Naive thymus-derived CD8-positive, alpha-beta T cell (primary cell): ENCODE data around the gene MRO. TPM values are rescaled to one million over a fixed set of nuclear protein-coding genes. Genes with fewer than 3 reads are reported as not detected.
A peak's percentile ranks its signal among the peaks of the same experiment; 100 is the strongest.
"Not testable (repeated sequence)": the region's sequence is repeated elsewhere in the genome, so short reads cannot be mapped to it uniquely, and the experiment has no call there.

ENCODE experiments used
- ATAC-seq, 2 donors: fragments of 150-1000 bp; cut with Tn5 transposase in 1 of 2; sonication (Bioruptor Pico), chemical (Tn5 transposase) in 1 of 2; 1 replicate in 1 of 2; 2 replicates in 1 of 2; pipeline ENCODE4 v1.10.0; 2021; ENCODE audit warnings: mild to moderate bottlenecking in 2 of 2, moderate library complexity in 2 of 2
- POLR2A ChIA-PET: fragments of 350-600 bp; sonication (Branson Sonifier 250); formaldehyde crosslinking; loops from one replicate; lab custom pipeline; 2021; ENCODE audit warnings: antibody characterized with exemption; lab: Charles Lee
- DNase-seq, 10 donors: peaks; one replicate each; pipeline versions ENCODE4 v3.0.0 to v3.0.0-alpha.2; 2020 to 2022
- H3K27ac Mint-ChIP-seq, 10 donors: one replicate each; pipeline ENCODE4 v1.8.0; 2020 to 2022; ENCODE audit warnings: mild to moderate bottlenecking in 10 of 10, mixed read lengths in 10 of 10, moderate library complexity in 4 of 10, inconsistent platforms in 1 of 10
- H3K27me3 Mint-ChIP-seq, 5 donors: one replicate each; pipeline ENCODE4 v1.8.0; 2021 to 2022; ENCODE audit warnings: mixed read lengths in 5 of 5
- H3K36me3 Mint-ChIP-seq, 3 donors: one replicate each; pipeline ENCODE4 v1.8.0; 2020 to 2022; ENCODE audit warnings: mixed read lengths in 3 of 3, mild to moderate bottlenecking in 2 of 3, inconsistent platforms in 1 of 3
- H3K4me1 Mint-ChIP-seq, 4 donors: one replicate each; pipeline ENCODE4 v1.8.0; 2021 to 2022; ENCODE audit warnings: mixed read lengths in 4 of 4
- H3K4me3 Mint-ChIP-seq, 10 donors: one replicate each; pipeline ENCODE4 v1.8.0; 2020 to 2022; ENCODE audit warnings: mild to moderate bottlenecking in 10 of 10, mixed read lengths in 10 of 10, moderate library complexity in 6 of 10, inconsistent platforms in 1 of 10
- H3K9me3 Mint-ChIP-seq, 9 donors: one replicate each; pipeline ENCODE4 v1.8.0; 2020 to 2022; ENCODE audit warnings: mixed read lengths in 9 of 9, mild to moderate bottlenecking in 3 of 9, inconsistent platforms in 1 of 9, moderate library complexity in 1 of 9
- polyA plus RNA-seq, 3 donors: library from polyadenylated mRNA; unstranded; fragments of 300-500 nt; fragmentation: Illumina TruSeq; gene quantifications; one replicate each; pipeline ENCODE4 v1.2.3, GENCODE V29; 2021
- total RNA-seq, 8 experiments: library from RNA in 2 of 8; stranded (reverse) in 2 of 8; gene quantifications; one replicate each; pipeline ENCODE4 v1.2.3 and lab custom pipeline; 2021 to 2026

MRO gene
- total and polyA plus RNA-seq, 5 experiments from 2014 or later, result not detected

- DNase-seq, result no peak
- peaks cover 0 to 4% (median 0%) of the 10 kb centered on the region in 9 donors for H3K9me3 Mint-ChIP-seq
- peaks cover 0 to 21% (median 11%) of the 10 kb centered on the region in 5 donors for H3K27me3 Mint-ChIP-seq
- no peak overlapping the region for H3K4me3 Mint-ChIP-seq
- no peak for ATAC-seq
- H3K36me3 Mint-ChIP-seq, result no peaks in the 10 kb centered on the region
- no peaks in the 10 kb centered on the region for H3K4me1 Mint-ChIP-seq
- POLR2A ChIA-PET, result no interaction called here
- no peak overlapping the region for H3K27ac Mint-ChIP-seq
Measured at GRCh38 chr18:50783553-50783952, 36.3 kb downstream of the MRO start.

GRCh38 chr18:50779021-50779420, 40.8 kb downstream of the MRO start:
- DNase-seq, H3K4me3 Mint-ChIP-seq, H3K9me3 Mint-ChIP-seq, H3K36me3 Mint-ChIP-seq, POLR2A ChIA-PET, ATAC-seq, H3K4me1 Mint-ChIP-seq, H3K27ac Mint-ChIP-seq: not testable (repeated sequence)
- peaks cover 8 to 21% (median 11%) of the 10 kb centered on the region in 5 donors for H3K27me3 Mint-ChIP-seq

GRCh38 chr18:50776383-50776782, 43.4 kb downstream of the MRO start:
- no peak for DNase-seq
- Mint-ChIP-seq H3K4me3 (no peak overlapping the region), H3K9me3 (peaks cover 0 to 4% (median 0%) of the 10 kb centered on the region in 9 donors), H3K4me1 (peaks cover 0 to 2% (median 0%) of the 10 kb centered on the region in 4 donors), H3K36me3 (no peaks in the 10 kb centered on the region), H3K27me3 (peaks cover 12 to 25% (median 18%) of the 10 kb centered on the region in 5 donors), H3K27ac (no peak overlapping the region)
- ATAC-seq, result no peak
- POLR2A ChIA-PET, result no interaction called here

- H3K4me1 Mint-ChIP-seq, result peaks cover 0 to 2% (median 0%) of the 10 kb centered on the region in 4 donors
- no peak overlapping the region for H3K4me3 Mint-ChIP-seq
- DNase-seq (no peak), ATAC-seq (no peak)
- no peaks in the 10 kb centered on the region for H3K36me3 Mint-ChIP-seq
- POLR2A ChIA-PET, result no interaction called here
- H3K9me3 Mint-ChIP-seq, result peaks cover 0 to 5% (median under 1%) of the 10 kb centered on the region in 9 donors
- H3K27me3 Mint-ChIP-seq, result peaks cover 14 to 26% (median 19%) of the 10 kb centered on the region in 5 donors
- peak overlapping the region in 1 of 10 donors; percentile 29 for H3K27ac Mint-ChIP-seq
Measured at GRCh38 chr18:50775726-50776125, 44.1 kb downstream of the MRO start.

- peaks cover 15 to 30% (median 22%) of the 10 kb centered on the region in 5 donors for H3K27me3 Mint-ChIP-seq
Measured at GRCh38 chr18:50775207-50775606, 44.6 kb downstream of the MRO start.

GRCh38 chr18:50769463-50769862, 50.4 kb downstream of the MRO start:
- POLR2A ChIA-PET, result no interaction called here
- Mint-ChIP-seq H3K4me3 (no peak overlapping the region), H3K4me1 (peaks cover 0 to under 1% (median 0%) of the 10 kb centered on the region in 4 donors), H3K27me3 (peaks cover 26 to 45% (median 38%) of the 10 kb centered on the region in 5 donors), H3K36me3 (peaks cover 2 to 48% (median 4%) of the 10 kb centered on the region in 3 donors), H3K9me3 (peaks cover 13 to 56% (median 40%) of the 10 kb centered on the region in 9 donors), H3K27ac (no peak overlapping the region)
- DNase-seq, result no peak
- no peak for ATAC-seq

More at GRCh38 chr18:50775207-50775606, 44.6 kb downstream of the MRO start:
- ATAC-seq, result no peak
- POLR2A ChIA-PET, result no interaction called here
- peaks cover 0 to 2% (median 0%) of the 10 kb centered on the region in 4 donors for H3K4me1 Mint-ChIP-seq
- no peak overlapping the region for H3K4me3 Mint-ChIP-seq
- H3K27ac Mint-ChIP-seq, result no peak overlapping the region
- H3K36me3 Mint-ChIP-seq, result peaks cover 0 to 5% (median 0%) of the 10 kb centered on the region in 3 donors
- no peak for DNase-seq
- H3K9me3 Mint-ChIP-seq, result peaks cover 0 to 9% (median 5%) of the 10 kb centered on the region in 9 donors

- POLR2A ChIA-PET, result no interaction called here
- peaks cover 0 to 2% (median 0%) of the 10 kb centered on the region in 4 donors for H3K4me1 Mint-ChIP-seq
- no peaks in the 10 kb centered on the region for H3K36me3 Mint-ChIP-seq
- peaks cover 0 to 5% (median 2%) of the 10 kb centered on the region in 9 donors for H3K9me3 Mint-ChIP-seq
- no peak overlapping the region for H3K4me3 Mint-ChIP-seq
- ATAC-seq, result no peak
- no peak overlapping the region for H3K27ac Mint-ChIP-seq
- no peak for DNase-seq
- H3K27me3 Mint-ChIP-seq, result peaks cover 13 to 53% (median 18%) of the 10 kb centered on the region in 5 donors
Measured at GRCh38 chr18:50757358-50757757, 62.5 kb downstream of the MRO start.

- Mint-ChIP-seq H3K4me3 (no peak overlapping the region), H3K27ac (no peak overlapping the region), H3K36me3 (no peaks in the 10 kb centered on the region), H3K27me3 (peaks cover 19 to 68% (median 29%) of the 10 kb centered on the region in 5 donors), H3K4me1 (no peaks in the 10 kb centered on the region), H3K9me3 (peaks cover 0 to 7% (median 0%) of the 10 kb centered on the region in 9 donors)
- POLR2A ChIA-PET, result no interaction called here
- DNase-seq, result no peak
- ATAC-seq, result no peak
Measured at GRCh38 chr18:50754297-50754696, 65.5 kb downstream of the MRO start.

GRCh38 chr18:50753311-50753710, 66.5 kb downstream of the MRO start:
- Mint-ChIP-seq H3K27ac (no peak overlapping the region), H3K36me3 (no peaks in the 10 kb centered on the region), H3K27me3 (peaks cover 19 to 76% (median 31%) of the 10 kb centered on the region in 5 donors), H3K4me1 (no peaks in the 10 kb centered on the region), H3K9me3 (peaks cover 0 to 7% (median 0%) of the 10 kb centered on the region in 9 donors), H3K4me3 (no peak overlapping the region)
- POLR2A ChIA-PET, result no interaction called here
- DNase-seq (no peak), ATAC-seq (no peak)

- Mint-ChIP-seq H3K4me1 (no peaks in the 10 kb centered on the region), H3K27ac (no peak overlapping the region), H3K9me3 (peaks cover 0 to 7% (median 0%) of the 10 kb centered on the region in 9 donors), H3K27me3 (peaks cover 9 to 68% (median 31%) of the 10 kb centered on the region in 5 donors), H3K36me3 (no peaks in the 10 kb centered on the region), H3K4me3 (no peak overlapping the region)
- ATAC-seq (no peak), DNase-seq (no peak)
- POLR2A ChIA-PET, result no interaction called here
Measured at GRCh38 chr18:50751947-50752346, 67.9 kb downstream of the MRO start.

GRCh38 chr18:50751490-50751889, 68.3 kb downstream of the MRO start:
- Mint-ChIP-seq H3K4me1 (no peaks in the 10 kb centered on the region), H3K9me3 (peaks cover 0 to 7% (median 0%) of the 10 kb centered on the region in 9 donors), H3K27ac (no peak overlapping the region), H3K36me3 (no peaks in the 10 kb centered on the region), H3K4me3 (no peak overlapping the region), H3K27me3 (peaks cover 9 to 68% (median 31%) of the 10 kb centered on the region in 5 donors)
- ATAC-seq (no peak), DNase-seq (no peak)
- POLR2A ChIA-PET, result no interaction called here

GRCh38 chr18:50750546-50750945, 69.3 kb downstream of the MRO start:
- Mint-ChIP-seq H3K9me3 (peaks cover 0 to 7% (median 0%) of the 10 kb centered on the region in 9 donors), H3K27ac (no peak overlapping the region), H3K36me3 (no peaks in the 10 kb centered on the region), H3K4me3 (no peak overlapping the region), H3K27me3 (peaks cover 9 to 71% (median 31%) of the 10 kb centered on the region in 5 donors), H3K4me1 (no peaks in the 10 kb centered on the region)
- no peak for DNase-seq
- POLR2A ChIA-PET, result no interaction called here
- no peak for ATAC-seq

GRCh38 chr18:50749945-50750344, 69.9 kb downstream of the MRO start:
- no peak overlapping the region for H3K4me3 Mint-ChIP-seq
- no peaks in the 10 kb centered on the region for H3K4me1 Mint-ChIP-seq
- POLR2A ChIA-PET, result no interaction called here
- no peaks in the 10 kb centered on the region for H3K36me3 Mint-ChIP-seq
- no peak for DNase-seq
- no peak overlapping the region for H3K27ac Mint-ChIP-seq
- H3K9me3 Mint-ChIP-seq, result peaks cover 0 to 5% (median 0%) of the 10 kb centered on the region in 9 donors
- no peak for ATAC-seq
- peaks cover 9 to 68% (median 31%) of the 10 kb centered on the region in 5 donors for H3K27me3 Mint-ChIP-seq

GRCh38 chr18:50749421-50749820, 70.4 kb downstream of the MRO start:
- Mint-ChIP-seq H3K9me3 (peaks cover 0 to 5% (median 0%) of the 10 kb centered on the region in 9 donors), H3K4me3 (no peak overlapping the region), H3K27me3 (peaks cover 9 to 65% (median 31%) of the 10 kb centered on the region in 5 donors), H3K36me3 (no peaks in the 10 kb centered on the region), H3K27ac (no peak overlapping the region), H3K4me1 (no peaks in the 10 kb centered on the region)
- DNase-seq (no peak), ATAC-seq (no peak)
- POLR2A ChIA-PET, result no interaction called here
